ACC112 (cell line): ENCODE results near the gene VSX2.

Experiments
- H2AFZ ChIP-seq: fragments of 200-600 bp; sonication (generic); one replicate; pipeline ENCODE4 v1.6.0; 2017; ENCODE audit warnings: antibody characterized with exemption, low read length; ENCODE audit not compliant: unreplicated experiment
- H3K27ac ChIP-seq: fragments of 200-600 bp; sonication (generic); 2 replicates; pipeline ENCODE4 v1.5.1; 2014; ENCODE audit warnings: low read depth, mild to moderate bottlenecking, antibody characterized with exemption, low read length, moderate library complexity
- H3K27me3 ChIP-seq: fragments of 200-600 bp; sonication (generic); 2 replicates; pipeline ENCODE4 v1.6.1; 2014; ENCODE audit warnings: mild to moderate bottlenecking, antibody characterized with exemption, low read length, moderate library complexity, mixed read lengths; ENCODE audit not compliant: insufficient read depth
- H3K36me3 ChIP-seq: fragments of 200-600 bp; sonication (generic); 2 replicates; pipeline ENCODE4 v1.6.1; 2016; ENCODE audit warnings: mild to moderate bottlenecking, antibody characterized with exemption, low read length, moderate library complexity, mixed read lengths; ENCODE audit not compliant: insufficient read depth
- H3K4me1 ChIP-seq: fragments of 200-600 bp; sonication (generic); one replicate; pipeline ENCODE4 v1.6.1; 2016; ENCODE audit warnings: low read length, mixed read lengths; ENCODE audit not compliant: insufficient read depth, unreplicated experiment, control insufficient read depth
- H3K4me3 ChIP-seq: fragments of 200-600 bp; sonication (generic); 2 replicates; pipeline ENCODE4 v1.5.1; 2014; ENCODE audit warnings: mild to moderate bottlenecking, low read depth, low read length
- H3K79me2 ChIP-seq: fragments of 200-600 bp; sonication (generic); one replicate; pipeline ENCODE4 v1.6.0; 2016; ENCODE audit warnings: low read length; ENCODE audit not compliant: control insufficient read depth, unreplicated experiment, insufficient read depth

Gene VSX2

DNA sequence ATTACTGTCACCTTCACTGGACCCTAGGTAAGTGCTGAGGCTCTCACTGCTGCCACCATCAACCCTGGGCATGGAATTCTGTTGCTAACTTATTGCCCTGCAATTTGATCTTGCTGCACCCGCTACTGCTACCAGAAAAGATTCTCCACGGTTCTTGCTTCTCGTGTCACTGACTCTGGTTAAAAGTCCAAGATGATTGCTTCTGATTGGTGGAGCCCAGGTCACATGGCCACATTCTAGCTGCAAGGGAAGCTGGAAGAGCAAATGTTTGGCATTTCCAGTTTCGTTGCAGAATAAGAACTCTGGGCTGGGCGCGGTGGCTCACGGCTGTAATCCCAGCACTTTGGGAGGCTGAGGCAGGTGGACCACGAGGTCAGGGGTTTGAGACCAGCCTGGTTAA lies 7.5 kb upstream of the VSX2 start:
- Histone ChIP-seq H3K4me3 (no peak overlapping the region), H3K27ac (no peak overlapping the region), H2AFZ (no peak overlapping the region), H3K79me2 (no peaks in the 10 kb centered on the region), H3K4me1 (no peaks in the 10 kb centered on the region), H3K36me3 (no peaks in the 10 kb centered on the region), H3K27me3 (peaks cover 75% of the 10 kb centered on the region)

DNA sequence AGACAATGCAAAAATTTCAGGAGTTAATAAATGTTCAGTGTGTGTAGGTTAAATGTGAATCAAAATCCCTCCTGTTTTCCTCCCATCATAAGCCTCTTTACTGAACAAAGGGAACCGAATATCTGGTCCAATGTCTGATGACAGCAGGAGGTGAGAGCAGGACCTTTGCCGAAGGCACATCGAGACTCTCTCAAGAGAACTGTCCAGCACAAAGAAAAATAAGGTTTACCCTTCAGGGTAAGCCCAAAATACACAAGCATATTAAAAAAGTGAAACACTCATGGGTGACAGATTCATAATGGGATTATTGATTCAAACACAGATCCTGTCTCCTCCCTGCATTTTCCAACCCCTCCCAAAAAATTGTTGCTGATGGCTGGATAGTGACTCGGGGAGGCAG lies 4.2 kb upstream of the VSX2 start:
- no peaks in the 10 kb centered on the region for H3K36me3 ChIP-seq
- no peaks in the 10 kb centered on the region for H3K4me1 ChIP-seq
- H3K27ac ChIP-seq = no peak overlapping the region
- H3K79me2 ChIP-seq = no peaks in the 10 kb centered on the region
- H2AFZ ChIP-seq = no peak overlapping the region
- no peak overlapping the region for H3K4me3 ChIP-seq
- peaks cover 82% of the 10 kb centered on the region for H3K27me3 ChIP-seq

DNA sequence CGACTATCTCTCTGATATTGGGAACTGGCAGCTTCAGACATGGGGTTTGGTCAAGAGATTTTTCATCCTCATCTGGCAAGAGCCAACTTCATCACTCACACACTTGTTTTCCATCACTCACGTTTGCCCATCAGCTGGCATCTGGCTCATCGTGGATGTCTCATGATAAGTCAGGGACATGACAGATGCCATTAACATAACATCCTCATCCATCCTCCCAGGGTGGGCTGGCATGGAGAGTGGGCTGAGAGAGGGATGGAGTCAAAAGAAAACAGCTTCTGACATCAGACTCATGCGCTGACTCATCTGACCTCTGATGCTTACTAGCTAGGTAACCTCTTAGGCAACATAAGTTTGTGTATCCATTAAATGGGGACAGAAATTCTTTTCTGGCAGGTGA lies 1.8 kb upstream of the VSX2 start:
- Histone ChIP-seq H3K27me3 (peaks cover 87% of the 10 kb centered on the region), H3K4me1 (no peaks in the 10 kb centered on the region), H3K79me2 (no peaks in the 10 kb centered on the region), H2AFZ (no peak overlapping the region), H3K27ac (no peak overlapping the region), H3K36me3 (no peaks in the 10 kb centered on the region), H3K4me3 (no peak overlapping the region)

DNA sequence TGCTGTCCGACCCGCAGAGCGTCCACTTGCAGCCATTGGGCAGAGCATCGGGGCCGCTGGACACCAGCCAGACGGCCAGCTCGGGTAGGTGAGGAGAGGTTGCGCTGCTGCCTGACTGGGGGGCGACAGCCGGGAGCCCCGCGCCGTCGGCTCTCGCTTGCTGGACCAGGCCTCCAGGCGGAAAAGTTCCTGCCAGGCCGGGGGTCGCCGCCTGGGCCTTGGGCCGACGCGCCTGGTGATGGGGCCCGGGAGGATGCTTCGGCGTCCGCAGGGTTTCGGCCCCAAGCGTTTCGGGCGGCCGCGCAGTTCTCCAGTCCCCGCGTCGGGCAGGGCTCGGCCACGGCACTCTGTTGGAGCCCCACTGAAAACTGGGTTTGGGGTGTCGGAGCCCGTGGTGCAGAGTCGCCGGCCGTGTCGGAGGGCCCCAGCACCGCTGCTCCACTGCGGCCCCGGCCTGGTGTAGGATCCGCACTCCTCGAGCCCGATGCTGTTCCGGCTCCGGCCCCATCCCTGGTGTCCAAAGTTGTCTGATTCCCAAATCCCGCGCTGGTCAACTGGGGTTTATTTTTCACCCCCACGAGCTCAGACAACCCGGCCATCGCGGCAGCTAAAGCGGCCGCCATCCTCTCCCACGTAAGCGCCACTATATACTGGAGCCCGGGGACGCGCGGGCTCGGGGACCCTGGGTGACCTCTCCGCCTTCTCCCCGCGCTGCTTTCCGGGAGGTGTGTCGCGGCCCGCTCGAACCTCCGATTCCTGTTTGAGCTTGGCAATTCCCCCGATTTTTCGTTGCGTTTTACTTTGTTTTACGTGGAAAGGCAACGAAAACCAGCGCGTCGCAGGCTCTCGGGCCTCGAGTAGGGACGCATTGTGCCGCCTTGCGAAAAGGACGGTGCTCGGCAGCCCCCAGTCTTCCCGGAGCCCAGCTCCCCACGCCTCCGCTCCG lies 872 bp downstream of the VSX2 start:
- Histone ChIP-seq H3K27me3 (peaks cover 85% of the 10 kb centered on the region), H2AFZ (no peak overlapping the region), H3K4me1 (no peaks in the 10 kb centered on the region), H3K27ac (no peak overlapping the region), H3K79me2 (no peaks in the 10 kb centered on the region), H3K4me3 (no peak overlapping the region), H3K36me3 (no peaks in the 10 kb centered on the region)

DNA sequence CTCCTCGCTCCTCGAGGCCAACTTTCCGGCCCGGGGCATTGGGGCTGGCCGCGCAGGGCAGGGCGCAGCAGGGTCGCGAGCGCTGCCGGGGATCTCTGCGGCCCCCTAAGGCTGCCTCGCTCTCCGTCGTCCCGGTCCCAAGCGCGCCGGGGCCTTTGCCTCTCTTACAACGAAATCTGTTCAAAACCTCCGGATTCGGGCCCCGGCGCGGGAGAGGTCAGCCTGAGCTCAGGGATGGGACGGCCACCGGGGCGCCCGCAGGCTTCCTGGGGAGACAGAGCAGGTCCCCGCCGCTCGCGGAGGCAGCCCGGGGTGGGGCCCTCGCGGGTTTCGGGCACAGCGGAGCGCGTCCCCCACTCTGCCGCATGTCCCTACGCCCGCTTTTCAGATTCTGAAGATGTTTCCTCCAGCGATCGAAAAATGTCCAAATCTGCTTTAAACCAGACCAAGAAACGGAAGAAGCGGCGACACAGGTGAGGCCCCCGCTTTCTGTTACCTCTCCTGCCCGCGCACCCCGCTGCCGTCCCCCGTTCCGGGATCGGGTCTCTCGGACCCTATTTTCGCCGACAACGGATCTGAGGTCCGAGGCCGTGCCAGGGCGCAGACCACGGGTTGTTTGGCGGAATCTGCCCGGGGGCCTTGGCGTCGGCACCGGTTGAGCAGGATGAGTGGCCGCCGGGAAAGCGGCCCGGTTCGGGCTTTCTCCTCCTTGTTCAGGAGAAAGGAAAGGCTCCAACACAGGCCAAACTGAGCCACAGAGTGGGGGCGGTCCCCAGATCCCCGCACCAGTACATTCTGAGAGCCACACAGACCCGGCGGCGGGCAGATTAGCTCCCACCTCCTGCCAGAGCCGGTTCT lies 1.8 kb downstream of the VSX2 start:
- no peak overlapping the region for H3K4me3 ChIP-seq
- peaks cover 93% of the 10 kb centered on the region for H3K27me3 ChIP-seq
- H3K4me1 ChIP-seq = no peaks in the 10 kb centered on the region
- no peaks in the 10 kb centered on the region for H3K79me2 ChIP-seq
- H3K27ac ChIP-seq = no peak overlapping the region
- no peaks in the 10 kb centered on the region for H3K36me3 ChIP-seq
- no peak overlapping the region for H2AFZ ChIP-seq

DNA sequence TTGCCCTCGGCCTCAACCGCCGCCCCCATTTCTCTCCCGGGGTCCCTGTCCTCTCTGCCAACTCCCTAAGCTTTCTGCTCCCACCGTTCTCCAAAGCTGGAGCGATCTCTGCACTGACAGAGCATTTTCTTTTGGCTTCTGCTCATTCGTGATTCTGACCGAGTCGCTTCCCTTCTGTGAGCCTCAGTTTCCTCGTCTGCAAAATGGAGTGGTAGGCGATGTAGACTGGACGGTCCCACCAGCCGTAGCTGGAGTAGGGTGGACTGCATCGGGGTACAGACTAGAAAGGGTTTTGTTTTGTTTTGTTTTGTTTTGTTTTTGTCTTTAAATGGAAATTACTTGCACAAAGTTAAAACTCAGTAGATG lies 2.4 kb downstream of the VSX2 start:
- Histone ChIP-seq H3K79me2 (no peaks in the 10 kb centered on the region), H2AFZ (no peak overlapping the region), H3K4me1 (no peaks in the 10 kb centered on the region), H3K27ac (no peak overlapping the region), H3K4me3 (no peak overlapping the region), H3K27me3 (peaks cover 94% of the 10 kb centered on the region), H3K36me3 (no peaks in the 10 kb centered on the region)

DNA sequence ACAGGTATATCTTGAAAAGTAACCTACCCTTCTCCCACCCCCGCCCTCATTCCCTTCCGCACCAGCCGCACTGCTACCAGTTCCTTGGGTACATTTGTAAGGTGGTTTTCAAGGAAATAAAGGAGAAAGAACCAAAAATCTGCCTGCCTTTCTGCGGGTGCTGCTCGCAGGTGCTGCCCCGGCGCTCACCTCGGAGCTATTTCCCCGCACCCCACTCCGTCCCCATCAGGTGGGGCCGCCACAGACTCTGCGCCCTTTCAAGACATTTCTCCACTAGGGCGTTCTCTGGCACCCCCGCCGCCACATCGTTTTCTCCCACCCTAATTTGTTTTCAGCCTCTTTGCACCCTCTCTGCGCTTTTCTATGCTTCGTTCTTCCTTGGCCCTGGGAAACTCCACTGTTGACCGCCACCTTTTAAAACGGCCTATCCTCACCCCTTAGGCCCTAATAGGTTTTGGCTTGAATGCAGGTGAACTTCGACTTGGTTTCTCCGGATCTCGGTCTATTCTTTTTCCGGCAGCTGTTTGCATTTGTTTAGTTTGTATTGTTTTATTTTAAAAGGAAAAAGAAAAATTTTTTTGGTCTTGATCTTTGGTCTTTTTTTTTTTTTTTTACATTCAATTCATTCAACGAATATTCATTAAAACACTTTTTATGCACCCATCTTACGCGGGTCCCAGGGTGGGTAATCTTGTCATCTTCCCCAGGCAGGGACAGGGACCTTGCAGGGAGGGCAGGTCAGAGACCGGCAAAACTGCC lies 3.0 kb downstream of the VSX2 start:
- H3K79me2 ChIP-seq = no peaks in the 10 kb centered on the region
- H2AFZ ChIP-seq = no peak overlapping the region
- no peaks in the 10 kb centered on the region for H3K4me1 ChIP-seq
- H3K36me3 ChIP-seq = no peaks in the 10 kb centered on the region
- H3K27ac ChIP-seq = no peak overlapping the region
- peaks cover 96% of the 10 kb centered on the region for H3K27me3 ChIP-seq
- H3K4me3 ChIP-seq = no peak overlapping the region

DNA sequence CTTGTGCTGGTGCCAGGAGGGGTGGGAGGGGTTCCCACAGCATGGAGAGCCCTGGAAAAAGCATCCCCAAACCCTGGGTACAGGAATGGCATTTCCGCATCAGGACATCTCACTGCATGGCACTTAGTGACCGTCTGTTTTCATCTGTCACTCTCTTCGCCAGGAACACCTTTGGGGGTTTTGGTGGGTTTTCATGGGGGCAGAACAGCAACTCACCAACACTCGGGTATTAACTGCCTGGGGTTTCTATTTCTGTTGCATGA lies 3.5 kb downstream of the VSX2 start:
- Histone ChIP-seq H3K4me1 (no peaks in the 10 kb centered on the region), H3K36me3 (no peaks in the 10 kb centered on the region), H2AFZ (no peak overlapping the region), H3K27ac (no peak overlapping the region), H3K27me3 (peaks cover 96% of the 10 kb centered on the region), H3K4me3 (no peak overlapping the region), H3K79me2 (no peaks in the 10 kb centered on the region)

DNA sequence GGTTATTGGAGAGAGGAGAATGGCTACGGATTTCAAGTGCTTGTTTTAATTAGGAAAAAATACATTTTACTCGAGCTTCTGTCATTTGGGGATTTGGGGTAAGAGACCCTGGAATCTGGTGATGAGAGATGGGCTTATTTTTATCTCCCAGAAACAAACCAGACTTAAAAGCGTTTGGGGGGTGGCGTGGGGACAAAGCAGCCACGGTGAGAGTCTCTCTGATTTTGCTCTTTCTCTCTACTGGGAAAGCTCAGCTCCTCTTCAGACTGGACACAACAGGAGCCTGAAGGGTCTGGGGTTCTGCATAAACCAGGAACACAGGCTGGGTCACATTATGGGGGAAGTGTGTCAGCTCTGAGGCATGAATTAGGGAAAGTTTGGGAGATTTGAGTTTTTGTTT lies 3.8 kb downstream of the VSX2 start:
- no peak overlapping the region for H2AFZ ChIP-seq
- H3K4me1 ChIP-seq = no peaks in the 10 kb centered on the region
- H3K4me3 ChIP-seq = no peak overlapping the region
- H3K27ac ChIP-seq = no peak overlapping the region
- no peaks in the 10 kb centered on the region for H3K36me3 ChIP-seq
- H3K79me2 ChIP-seq = no peaks in the 10 kb centered on the region
- peaks cover 96% of the 10 kb centered on the region for H3K27me3 ChIP-seq

DNA sequence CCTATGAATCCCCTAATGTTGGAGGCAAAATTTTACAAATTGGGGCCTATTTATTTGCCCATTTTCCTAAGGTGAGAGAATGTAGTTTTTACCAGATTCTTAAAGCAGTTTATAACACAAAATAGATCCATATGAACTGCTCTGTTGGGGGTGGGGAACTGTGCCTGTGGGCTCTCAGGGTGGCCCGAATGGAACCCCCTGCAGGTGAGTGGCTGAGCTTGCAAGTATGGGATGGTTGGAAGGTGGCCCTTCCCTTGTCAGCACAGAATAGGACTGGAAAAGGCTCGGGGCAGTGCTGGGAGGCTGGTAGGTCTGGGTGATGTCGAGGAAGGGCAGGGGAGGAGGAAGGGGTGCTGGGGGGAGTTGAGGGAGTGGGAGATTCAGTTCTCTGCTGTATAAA lies 4.9 kb downstream of the VSX2 start:
- H3K36me3 ChIP-seq = no peaks in the 10 kb centered on the region
- H3K27me3 ChIP-seq = peaks cover 85% of the 10 kb centered on the region

More for the DNA sequence above, 4.9 kb downstream of the VSX2 start:
- H3K79me2 ChIP-seq = no peaks in the 10 kb centered on the region
- no peak overlapping the region for H3K4me3 ChIP-seq
- no peaks in the 10 kb centered on the region for H3K4me1 ChIP-seq
- no peak overlapping the region for H3K27ac ChIP-seq
- no peak overlapping the region for H2AFZ ChIP-seq
